GM23338 (cell line): ENCODE data around the gene SCLT1. TPM values are rescaled to one million over a fixed set of nuclear protein-coding genes. Genes with fewer than 3 reads are reported as not detected.

Experiments used
- ATAC-seq: fragments of 200-7000 bp; cut with Tn5 transposase; 3 replicates; pipeline ENCODE4 v1.9.1; 2020
- DNase-seq: peaks from one replicate; pipeline ENCODE4 v3.0.0-alpha.2; 2015; ENCODE audit warnings: low spot score
- H2AFZ ChIP-seq: fragments of 200-600 bp; sonication (generic); 2 replicates; pipeline ENCODE4 v1.8.0; 2016; ENCODE audit warnings: antibody characterized with exemption, mild to moderate bottlenecking, moderate library complexity
- H3F3A ChIP-seq: fragments of 200-600 bp; sonication (generic); replicated peaks from 2 replicates; pipeline ENCODE4 v1.8.0; 2017; ENCODE audit warnings: antibody characterized with exemption, mixed run types, low read depth
- H3K27ac ChIP-seq: fragments of 200-600 bp; sonication (generic); 2 replicates; pipeline ENCODE4 v1.6.1; 2016; ENCODE audit warnings: low read depth
- H3K27me3 ChIP-seq: fragments of 200-600 bp; sonication (generic); 2 replicates; pipeline ENCODE4 v1.8.0; 2016; ENCODE audit warnings: mild to moderate bottlenecking, mixed run types, moderate library complexity; ENCODE audit not compliant: insufficient read depth
- H3K36me3 ChIP-seq: fragments of 200-600 bp; sonication (generic); 2 replicates; pipeline ENCODE4 v1.8.0; 2016; ENCODE audit warnings: mild to moderate bottlenecking; ENCODE audit not compliant: insufficient read depth
- H3K4me1 ChIP-seq: fragments of 200-600 bp; sonication (generic); 2 replicates; pipeline ENCODE4 v1.8.0; 2016; ENCODE audit warnings: mild to moderate bottlenecking, moderate library complexity; ENCODE audit not compliant: insufficient read depth
- H3K4me2 ChIP-seq: fragments of 200-600 bp; sonication (generic); 2 replicates; pipeline ENCODE4 v1.7.1; 2017; ENCODE audit warnings: mixed run types
- H3K4me3 ChIP-seq: fragments of 200-600 bp; sonication (generic); 2 replicates; pipeline ENCODE4 v1.6.1; 2016; ENCODE audit warnings: mixed run types
- H3K79me2 ChIP-seq: fragments of 200-600 bp; sonication (generic); replicated peaks from 2 replicates; pipeline ENCODE4 v1.8.0; 2017; ENCODE audit warnings: mild to moderate bottlenecking; ENCODE audit not compliant: insufficient read depth
- H3K9me2 ChIP-seq: fragments of 200-600 bp; sonication (generic); 2 replicates; pipeline ENCODE4 v1.8.0; 2017; ENCODE audit not compliant: insufficient read depth
- H4K20me1 ChIP-seq: fragments of 200-600 bp; sonication (generic); replicated peaks from 2 replicates; pipeline ENCODE4 v1.8.0; 2017; ENCODE audit warnings: mild to moderate bottlenecking; ENCODE audit not compliant: insufficient read depth
- H3K27ac Mint-ChIP-seq: 2 replicates; pipeline ENCODE4 v1.8.0; 2020; ENCODE audit warnings: inconsistent platforms, mild to moderate bottlenecking, moderate library complexity, mixed read lengths
- H3K27me3 Mint-ChIP-seq: 3 replicates; pipeline ENCODE4 v1.8.0; 2022; ENCODE audit warnings: low read depth, mild to moderate bottlenecking, moderate library complexity, mixed read lengths, inconsistent platforms; ENCODE audit not compliant: insufficient read depth, poor library complexity
- H3K36me3 Mint-ChIP-seq: 3 replicates; pipeline ENCODE4 v1.8.0; 2021; ENCODE audit warnings: low read depth, mild to moderate bottlenecking, inconsistent platforms, moderate library complexity, mixed read lengths
- H3K4me1 Mint-ChIP-seq: 3 replicates; pipeline ENCODE4 v1.8.0; 2020; ENCODE audit warnings: mild to moderate bottlenecking, inconsistent platforms, mixed read lengths
- H3K4me3 Mint-ChIP-seq: 3 replicates; pipeline ENCODE4 v1.8.0; 2021; ENCODE audit warnings: moderate library complexity, mild to moderate bottlenecking, inconsistent platforms, mixed read lengths
- H3K9me3 Mint-ChIP-seq: 3 replicates; pipeline ENCODE4 v1.8.0; 2020; ENCODE audit warnings: moderate library complexity, mild to moderate bottlenecking, inconsistent platforms, mixed read lengths
- CREB1 ChIP-seq: fragments of 250-450 bp; sonication (Bioruptor Pico); IDR thresholded peaks from 2 replicates; pipeline ENCODE4 v1.5.0; 2020; ENCODE audit warnings: low read depth, mild to moderate bottlenecking, moderate library complexity
- EZH2 ChIP-seq: fragments of 200-600 bp; sonication (generic); IDR thresholded peaks from one replicate; pipeline ENCODE4 v1.8.0; 2017; ENCODE audit warnings: antibody characterized with exemption, mild to moderate bottlenecking, low read depth; ENCODE audit not compliant: unreplicated experiment
- EZH2phosphoT487 ChIP-seq: fragments of 200-600 bp; sonication (generic); IDR thresholded peaks from one replicate; pipeline ENCODE4 v1.8.1; 2018; ENCODE audit warnings: antibody characterized with exemption; ENCODE audit not compliant: unreplicated experiment
- POLR2AphosphoS5 ChIP-seq: IDR thresholded peaks from 2 replicates; pipeline ENCODE4 v1.6.1; 2016; ENCODE audit warnings: antibody characterized with exemption, low read depth
- STAT1 ChIP-seq: IDR thresholded peaks from one replicate; pipeline ENCODE4 v1.6.1; 2016; ENCODE audit warnings: antibody characterized with exemption; ENCODE audit not compliant: unreplicated experiment
- ZNF114 ChIP-seq: fragments of 250-450 bp; sonication (Bioruptor Pico); IDR thresholded peaks from 2 replicates; pipeline ENCODE4 v1.5.0; 2020; ENCODE audit warnings: mild to moderate bottlenecking, moderate library complexity
- ZNF331 ChIP-seq: fragments of 250-450 bp; sonication (Bioruptor Pico); IDR thresholded peaks from 2 replicates; pipeline ENCODE4 v1.5.0; 2020; ENCODE audit warnings: low read depth, mild to moderate bottlenecking, moderate library complexity
- polyA plus RNA-seq: library from polyadenylated mRNA; unstranded; fragments of >200 nt; fragmentation: Nextera tagmentation; extraction: Ambion mirVana; gene quantifications from 2 replicates; pipeline ENCODE4 v1.2.1, GENCODE V29; 2016
- total RNA-seq: library from RNA; depleted of rRNA; stranded (reverse); fragments of >200 nt; shearing (Covaris generic); gene quantifications from 2 replicates; pipeline ENCODE4 v1.2.3, GENCODE V29; 2014
- TF ChIP-seq, protein P1 (sequence below), 2 experiments: fragments of 200-600 bp in 1 of 2; sonication (generic) in 1 of 2; conservative IDR thresholded peaks; 2 replicates each; pipeline versions ENCODE4 v1.5.1 to v1.6.1; 2016 to 2017; ENCODE audit warnings: antibody characterized with exemption in 2 of 2, low read depth in 2 of 2, mild to moderate bottlenecking in 2 of 2, moderate library complexity in 1 of 2
- TF ChIP-seq, protein P2 (sequence below): IDR thresholded peaks from one replicate; pipeline ENCODE4 v1.6.1; 2018; ENCODE audit warnings: antibody characterized with exemption; ENCODE audit not compliant: unreplicated experiment
- TF ChIP-seq, protein P3 (sequence below): fragments of 250-450 bp; sonication (Bioruptor Pico); IDR thresholded peaks from 2 replicates; pipeline ENCODE4 v1.5.0; 2020; ENCODE audit warnings: mild to moderate bottlenecking, moderate library complexity

The SCLT1 gene
- total and polyA plus RNA-seq, 2 experiments from 2014 or later = 18.5 to 18.9 TPM

DNA sequence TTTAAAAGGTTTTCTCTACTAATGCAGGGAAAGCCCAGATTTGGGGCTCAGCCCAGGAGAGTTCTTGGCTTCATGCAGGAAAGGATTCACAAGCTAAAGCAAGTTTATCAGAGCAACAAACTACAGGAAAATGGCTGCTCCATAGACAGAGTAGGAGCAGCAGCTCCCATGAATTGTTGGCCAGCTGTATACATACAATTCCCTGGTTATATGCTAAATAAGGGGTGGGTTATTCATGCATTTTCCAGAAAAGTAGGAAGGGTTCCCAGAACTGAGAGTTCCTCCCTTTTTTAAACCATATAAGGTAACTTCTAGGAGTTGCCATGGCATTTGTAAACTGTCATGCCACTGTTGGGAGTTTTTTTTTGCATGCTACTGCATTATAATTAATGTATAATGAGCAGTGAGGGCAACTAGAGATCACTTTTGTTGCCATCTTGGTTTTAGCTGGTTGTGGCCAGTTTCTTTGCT lies 5.2 kb upstream of the SCLT1 start:
- H3K4me3 Mint-ChIP-seq = no peak overlapping the region
- H3K27ac ChIP-seq = no peak overlapping the region
- ATAC-seq = no peak

More for the DNA sequence above, 5.2 kb upstream of the SCLT1 start:
- H3K4me2 ChIP-seq = no peak overlapping the region
- H3K27me3 Mint-ChIP-seq = no peaks in the 10 kb centered on the region
- no peak overlapping the region for H3K4me3 ChIP-seq
- no peaks in the 10 kb centered on the region for H3K36me3 Mint-ChIP-seq
- no peaks in the 10 kb centered on the region for H3F3A ChIP-seq
- peaks cover 3% of the 10 kb centered on the region for H3K4me1 Mint-ChIP-seq
- DNase-seq = no peak
- no peaks in the 10 kb centered on the region for H3K9me2 ChIP-seq
- H2AFZ ChIP-seq = no peak overlapping the region
- no peaks in the 10 kb centered on the region for H3K27me3 ChIP-seq
- H3K36me3 ChIP-seq = no peaks in the 10 kb centered on the region
- H4K20me1 ChIP-seq = no peaks in the 10 kb centered on the region
- H3K27ac Mint-ChIP-seq = no peak overlapping the region
- H3K79me2 ChIP-seq = no peaks in the 10 kb centered on the region
- no peaks in the 10 kb centered on the region for H3K9me3 Mint-ChIP-seq
- no peak for TF ChIP-seq EZH2
- no peak for TF ChIP-seq EZH2phosphoT487
- TF ChIP-seq, protein P1, sequence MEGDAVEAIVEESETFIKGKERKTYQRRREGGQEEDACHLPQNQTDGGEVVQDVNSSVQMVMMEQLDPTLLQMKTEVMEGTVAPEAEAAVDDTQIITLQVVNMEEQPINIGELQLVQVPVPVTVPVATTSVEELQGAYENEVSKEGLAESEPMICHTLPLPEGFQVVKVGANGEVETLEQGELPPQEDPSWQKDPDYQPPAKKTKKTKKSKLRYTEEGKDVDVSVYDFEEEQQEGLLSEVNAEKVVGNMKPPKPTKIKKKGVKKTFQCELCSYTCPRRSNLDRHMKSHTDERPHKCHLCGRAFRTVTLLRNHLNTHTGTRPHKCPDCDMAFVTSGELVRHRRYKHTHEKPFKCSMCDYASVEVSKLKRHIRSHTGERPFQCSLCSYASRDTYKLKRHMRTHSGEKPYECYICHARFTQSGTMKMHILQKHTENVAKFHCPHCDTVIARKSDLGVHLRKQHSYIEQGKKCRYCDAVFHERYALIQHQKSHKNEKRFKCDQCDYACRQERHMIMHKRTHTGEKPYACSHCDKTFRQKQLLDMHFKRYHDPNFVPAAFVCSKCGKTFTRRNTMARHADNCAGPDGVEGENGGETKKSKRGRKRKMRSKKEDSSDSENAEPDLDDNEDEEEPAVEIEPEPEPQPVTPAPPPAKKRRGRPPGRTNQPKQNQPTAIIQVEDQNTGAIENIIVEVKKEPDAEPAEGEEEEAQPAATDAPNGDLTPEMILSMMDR (conservative IDR thresholded peaks at IDR 0.05; ENCODE audit: low read depth in 2 of 2) = no peak
- TF ChIP-seq, protein P2, sequence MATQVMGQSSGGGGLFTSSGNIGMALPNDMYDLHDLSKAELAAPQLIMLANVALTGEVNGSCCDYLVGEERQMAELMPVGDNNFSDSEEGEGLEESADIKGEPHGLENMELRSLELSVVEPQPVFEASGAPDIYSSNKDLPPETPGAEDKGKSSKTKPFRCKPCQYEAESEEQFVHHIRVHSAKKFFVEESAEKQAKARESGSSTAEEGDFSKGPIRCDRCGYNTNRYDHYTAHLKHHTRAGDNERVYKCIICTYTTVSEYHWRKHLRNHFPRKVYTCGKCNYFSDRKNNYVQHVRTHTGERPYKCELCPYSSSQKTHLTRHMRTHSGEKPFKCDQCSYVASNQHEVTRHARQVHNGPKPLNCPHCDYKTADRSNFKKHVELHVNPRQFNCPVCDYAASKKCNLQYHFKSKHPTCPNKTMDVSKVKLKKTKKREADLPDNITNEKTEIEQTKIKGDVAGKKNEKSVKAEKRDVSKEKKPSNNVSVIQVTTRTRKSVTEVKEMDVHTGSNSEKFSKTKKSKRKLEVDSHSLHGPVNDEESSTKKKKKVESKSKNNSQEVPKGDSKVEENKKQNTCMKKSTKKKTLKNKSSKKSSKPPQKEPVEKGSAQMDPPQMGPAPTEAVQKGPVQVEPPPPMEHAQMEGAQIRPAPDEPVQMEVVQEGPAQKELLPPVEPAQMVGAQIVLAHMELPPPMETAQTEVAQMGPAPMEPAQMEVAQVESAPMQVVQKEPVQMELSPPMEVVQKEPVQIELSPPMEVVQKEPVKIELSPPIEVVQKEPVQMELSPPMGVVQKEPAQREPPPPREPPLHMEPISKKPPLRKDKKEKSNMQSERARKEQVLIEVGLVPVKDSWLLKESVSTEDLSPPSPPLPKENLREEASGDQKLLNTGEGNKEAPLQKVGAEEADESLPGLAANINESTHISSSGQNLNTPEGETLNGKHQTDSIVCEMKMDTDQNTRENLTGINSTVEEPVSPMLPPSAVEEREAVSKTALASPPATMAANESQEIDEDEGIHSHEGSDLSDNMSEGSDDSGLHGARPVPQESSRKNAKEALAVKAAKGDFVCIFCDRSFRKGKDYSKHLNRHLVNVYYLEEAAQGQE = no peak
- TF ChIP-seq, protein P3, sequence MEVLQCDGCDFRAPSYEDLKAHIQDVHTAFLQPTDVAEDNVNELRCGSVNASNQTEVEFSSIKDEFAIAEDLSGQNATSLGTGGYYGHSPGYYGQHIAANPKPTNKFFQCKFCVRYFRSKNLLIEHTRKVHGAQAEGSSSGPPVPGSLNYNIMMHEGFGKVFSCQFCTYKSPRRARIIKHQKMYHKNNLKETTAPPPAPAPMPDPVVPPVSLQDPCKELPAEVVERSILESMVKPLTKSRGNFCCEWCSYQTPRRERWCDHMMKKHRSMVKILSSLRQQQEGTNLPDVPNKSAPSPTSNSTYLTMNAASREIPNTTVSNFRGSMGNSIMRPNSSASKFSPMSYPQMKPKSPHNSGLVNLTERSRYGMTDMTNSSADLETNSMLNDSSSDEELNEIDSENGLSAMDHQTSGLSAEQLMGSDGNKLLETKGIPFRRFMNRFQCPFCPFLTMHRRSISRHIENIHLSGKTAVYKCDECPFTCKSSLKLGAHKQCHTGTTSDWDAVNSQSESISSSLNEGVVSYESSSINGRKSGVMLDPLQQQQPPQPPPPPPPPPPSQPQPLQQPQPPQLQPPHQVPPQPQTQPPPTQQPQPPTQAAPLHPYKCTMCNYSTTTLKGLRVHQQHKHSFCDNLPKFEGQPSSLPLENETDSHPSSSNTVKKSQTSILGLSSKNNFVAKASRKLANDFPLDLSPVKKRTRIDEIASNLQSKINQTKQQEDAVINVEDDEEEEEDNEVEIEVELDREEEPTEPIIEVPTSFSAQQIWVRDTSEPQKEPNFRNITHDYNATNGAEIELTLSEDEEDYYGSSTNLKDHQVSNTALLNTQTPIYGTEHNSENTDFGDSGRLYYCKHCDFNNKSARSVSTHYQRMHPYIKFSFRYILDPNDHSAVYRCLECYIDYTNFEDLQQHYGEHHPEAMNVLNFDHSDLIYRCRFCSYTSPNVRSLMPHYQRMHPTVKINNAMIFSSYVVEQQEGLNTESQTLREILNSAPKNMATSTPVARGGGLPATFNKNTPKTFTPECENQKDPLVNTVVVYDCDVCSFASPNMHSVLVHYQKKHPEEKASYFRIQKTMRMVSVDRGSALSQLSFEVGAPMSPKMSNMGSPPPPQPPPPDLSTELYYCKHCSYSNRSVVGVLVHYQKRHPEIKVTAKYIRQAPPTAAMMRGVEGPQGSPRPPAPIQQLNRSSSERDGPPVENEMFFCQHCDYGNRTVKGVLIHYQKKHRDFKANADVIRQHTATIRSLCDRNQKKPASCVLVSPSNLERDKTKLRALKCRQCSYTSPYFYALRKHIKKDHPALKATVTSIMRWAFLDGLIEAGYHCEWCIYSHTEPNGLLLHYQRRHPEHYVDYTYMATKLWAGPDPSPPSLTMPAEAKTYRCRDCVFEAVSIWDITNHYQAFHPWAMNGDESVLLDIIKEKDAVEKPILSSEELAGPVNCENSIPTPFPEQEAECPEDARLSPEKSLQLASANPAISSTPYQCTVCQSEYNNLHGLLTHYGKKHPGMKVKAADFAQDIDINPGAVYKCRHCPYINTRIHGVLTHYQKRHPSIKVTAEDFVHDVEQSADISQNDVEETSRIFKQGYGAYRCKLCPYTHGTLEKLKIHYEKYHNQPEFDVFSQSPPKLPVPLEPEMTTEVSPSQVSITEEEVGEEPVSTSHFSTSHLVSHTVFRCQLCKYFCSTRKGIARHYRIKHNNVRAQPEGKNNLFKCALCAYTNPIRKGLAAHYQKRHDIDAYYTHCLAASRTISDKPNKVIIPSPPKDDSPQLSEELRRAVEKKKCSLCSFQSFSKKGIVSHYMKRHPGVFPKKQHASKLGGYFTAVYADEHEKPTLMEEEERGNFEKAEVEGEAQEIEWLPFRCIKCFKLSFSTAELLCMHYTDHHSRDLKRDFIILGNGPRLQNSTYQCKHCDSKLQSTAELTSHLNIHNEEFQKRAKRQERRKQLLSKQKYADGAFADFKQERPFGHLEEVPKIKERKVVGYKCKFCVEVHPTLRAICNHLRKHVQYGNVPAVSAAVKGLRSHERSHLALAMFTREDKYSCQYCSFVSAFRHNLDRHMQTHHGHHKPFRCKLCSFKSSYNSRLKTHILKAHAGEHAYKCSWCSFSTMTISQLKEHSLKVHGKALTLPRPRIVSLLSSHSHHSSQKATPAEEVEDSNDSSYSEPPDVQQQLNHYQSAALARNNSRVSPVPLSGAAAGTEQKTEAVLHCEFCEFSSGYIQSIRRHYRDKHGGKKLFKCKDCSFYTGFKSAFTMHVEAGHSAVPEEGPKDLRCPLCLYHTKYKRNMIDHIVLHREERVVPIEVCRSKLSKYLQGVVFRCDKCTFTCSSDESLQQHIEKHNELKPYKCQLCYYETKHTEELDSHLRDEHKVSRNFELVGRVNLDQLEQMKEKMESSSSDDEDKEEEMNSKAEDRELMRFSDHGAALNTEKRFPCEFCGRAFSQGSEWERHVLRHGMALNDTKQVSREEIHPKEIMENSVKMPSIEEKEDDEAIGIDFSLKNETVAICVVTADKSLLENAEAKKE (CRISPR knock-in tag) = no peak
- no peak for TF ChIP-seq ZNF114
- no peak for TF ChIP-seq ZNF331
- TF ChIP-seq POLR2AphosphoS5 = no peak
- no peak for TF ChIP-seq STAT1
- no peak for TF ChIP-seq CREB1 (CRISPR knock-in tag)
- H3K4me1 ChIP-seq = no peaks in the 10 kb centered on the region
